HEK293 (cell line): ENCODE measurements around the gene TPO.

Source experiments
- CTCF ChIA-PET: fragments of 350-600 bp; formaldehyde crosslinking; extraction: SDS; loops from one replicate; lab custom pipeline; 2021; ENCODE audit warnings: antibody characterized with exemption; lab: Yijun Ruan, JAX
- POLR2A ChIA-PET: fragments of 300-600 bp; formaldehyde crosslinking; extraction: SDS; loops from one replicate; lab custom pipeline; 2020; ENCODE audit warnings: antibody characterized with exemption, inconsistent platforms; lab: Yijun Ruan, JAX
- H3K27ac ChIP-seq: fragments of 200-500 bp; sonication (Bioruptor generic); 2 replicates; pipeline ENCODE4 v1.5.1; 2014; ENCODE audit warnings: low read depth, low read length, control low read depth, inconsistent platforms; ENCODE audit errors: extremely low read depth
- H3K36me3 ChIP-seq, 2 experiments: fragments of 200-500 bp in 1 of 2; sonication (Bioruptor generic) in 1 of 2; 1 replicate in 1 of 2; 2 replicates in 1 of 2; pipeline ENCODE4 v1.5.1; 2014 to 2017; ENCODE audit warnings: inconsistent platforms in 2 of 2, low read length in 2 of 2; ENCODE audit not compliant: control insufficient read depth in 2 of 2, insufficient read depth in 1 of 2
- H3K4me1 ChIP-seq: fragments of 200-500 bp; sonication (Bioruptor generic); 2 replicates; pipeline ENCODE4 v1.5.1; 2014; ENCODE audit warnings: mild to moderate bottlenecking, low read length, inconsistent platforms; ENCODE audit not compliant: control insufficient read depth, insufficient read depth
- H3K4me3 ChIP-seq: 2 replicates; pipeline ENCODE4 v1.5.1; 2011; ENCODE audit warnings: low read depth, mild to moderate bottlenecking, control low read depth, low read length, moderate library complexity
- H3K9me3 ChIP-seq: fragments of 200-500 bp; sonication (Bioruptor generic); 2 replicates; pipeline ENCODE4 v1.5.1; 2014; ENCODE audit warnings: low read depth, low read length, inconsistent platforms; ENCODE audit not compliant: control insufficient read depth, insufficient read depth
- BCL11A ChIP-seq: fragments of 450-650 bp; formaldehyde crosslinking; IDR thresholded peaks from 2 replicates; pipeline ENCODE4 v1.5.1; 2016; ENCODE audit warnings: low read depth, missing biosample characterization, missing genetic modification characterization
- EGR2 ChIP-seq: fragments of 450-650 bp; formaldehyde crosslinking; IDR thresholded peaks from 2 replicates; pipeline ENCODE4 v1.5.1; 2016; ENCODE audit warnings: low read depth, missing biosample characterization, missing genetic modification characterization
- HIC1 ChIP-seq: fragments of 450-650 bp; formaldehyde crosslinking; IDR thresholded peaks from 2 replicates; pipeline ENCODE4 v1.5.1; 2016; ENCODE audit warnings: missing biosample characterization, missing genetic modification characterization
- KLF16 ChIP-seq: fragments of 450-650 bp; formaldehyde crosslinking; IDR thresholded peaks from 2 replicates; pipeline ENCODE4 v1.5.1; 2017; ENCODE audit warnings: missing biosample characterization, missing genetic modification characterization
- MZF1 ChIP-seq: fragments of 450-650 bp; formaldehyde crosslinking; IDR thresholded peaks from 2 replicates; pipeline ENCODE4 v1.5.1; 2017; ENCODE audit warnings: missing biosample characterization, missing genetic modification characterization, borderline replicate concordance
- PATZ1 ChIP-seq: fragments of 450-650 bp; formaldehyde crosslinking; IDR thresholded peaks from 2 replicates; pipeline ENCODE4 v1.5.1; 2016; ENCODE audit warnings: missing biosample characterization, missing genetic modification characterization
- SP3 ChIP-seq: fragments of 450-650 bp; formaldehyde crosslinking; IDR thresholded peaks from 2 replicates; pipeline ENCODE4 v1.5.1; 2016; ENCODE audit warnings: missing biosample characterization, missing genetic modification characterization
- YY1 ChIP-seq: fragments of 450-650 bp; formaldehyde crosslinking; IDR thresholded peaks from 2 replicates; pipeline ENCODE4 v1.5.1; 2018; ENCODE audit warnings: missing biosample characterization, missing genetic modification characterization
- ZBTB10 ChIP-seq: fragments of 450-650 bp; formaldehyde crosslinking; IDR thresholded peaks from 2 replicates; pipeline ENCODE4 v1.5.1; 2016; ENCODE audit warnings: missing biosample characterization, missing genetic modification characterization
- ZNF140 ChIP-seq: fragments of 450-650 bp; formaldehyde crosslinking; IDR thresholded peaks from 2 replicates; pipeline ENCODE4 v1.5.1; 2016; ENCODE audit warnings: missing biosample characterization, missing genetic modification characterization
- ZNF157 ChIP-seq: fragments of 450-650 bp; formaldehyde crosslinking; IDR thresholded peaks from 2 replicates; pipeline ENCODE4 v1.5.1; 2016; ENCODE audit warnings: missing biosample characterization, missing genetic modification characterization
- ZNF175 ChIP-seq: fragments of 450-650 bp; formaldehyde crosslinking; IDR thresholded peaks from 2 replicates; pipeline ENCODE4 v1.5.1; 2016; ENCODE audit warnings: missing biosample characterization, missing genetic modification characterization
- ZNF184 ChIP-seq: fragments of 450-650 bp; IDR thresholded peaks from 2 replicates; pipeline ENCODE4 v1.5.1; 2018; ENCODE audit warnings: missing biosample characterization, mild to moderate bottlenecking, missing genetic modification characterization
- ZNF221 ChIP-seq: fragments of 450-650 bp; formaldehyde crosslinking; IDR thresholded peaks from 2 replicates; pipeline ENCODE4 v1.5.1; 2017; ENCODE audit warnings: missing biosample characterization, missing genetic modification characterization, borderline replicate concordance
- ZNF324 ChIP-seq: fragments of 450-650 bp; formaldehyde crosslinking; IDR thresholded peaks from 2 replicates; pipeline ENCODE4 v1.5.1; 2016; ENCODE audit warnings: missing biosample characterization, missing genetic modification characterization
- ZNF416 ChIP-seq: fragments of 450-650 bp; formaldehyde crosslinking; IDR thresholded peaks from 2 replicates; pipeline ENCODE4 v1.5.1; 2016; ENCODE audit warnings: missing biosample characterization, missing genetic modification characterization
- ZNF423 ChIP-seq: fragments of 450-650 bp; formaldehyde crosslinking; IDR thresholded peaks from 2 replicates; pipeline ENCODE4 v1.5.1; 2016; ENCODE audit warnings: missing biosample characterization, missing genetic modification characterization
- ZNF449 ChIP-seq: fragments of 450-650 bp; formaldehyde crosslinking; IDR thresholded peaks from 2 replicates; pipeline ENCODE4 v1.5.1; 2017; ENCODE audit warnings: missing biosample characterization, mild to moderate bottlenecking, missing genetic modification characterization, moderate library complexity
- ZNF48 ChIP-seq: fragments of 450-650 bp; formaldehyde crosslinking; IDR thresholded peaks from 2 replicates; pipeline ENCODE4 v1.5.1; 2016; ENCODE audit warnings: missing biosample characterization, missing genetic modification characterization
- ZNF521 ChIP-seq: fragments of 450-650 bp; formaldehyde crosslinking; IDR thresholded peaks from 2 replicates; pipeline ENCODE4 v1.5.1; 2017; ENCODE audit warnings: missing biosample characterization, mild to moderate bottlenecking, missing genetic modification characterization
- ZNF580 ChIP-seq: fragments of 450-650 bp; formaldehyde crosslinking; IDR thresholded peaks from 2 replicates; pipeline ENCODE4 v1.5.1; 2016; ENCODE audit warnings: missing biosample characterization, missing genetic modification characterization
- ZNF596 ChIP-seq: fragments of 450-650 bp; IDR thresholded peaks from 2 replicates; pipeline ENCODE4 v1.5.0; 2018; ENCODE audit warnings: missing biosample characterization, mild to moderate bottlenecking, missing genetic modification characterization, moderate library complexity
- ZNF677 ChIP-seq: fragments of 450-650 bp; IDR thresholded peaks from 2 replicates; pipeline ENCODE4 v1.5.0; 2018; ENCODE audit warnings: missing biosample characterization, mild to moderate bottlenecking, missing genetic modification characterization, moderate library complexity
- ZNF701 ChIP-seq: fragments of 450-650 bp; formaldehyde crosslinking; IDR thresholded peaks from 2 replicates; pipeline ENCODE4 v1.5.1; 2016; ENCODE audit warnings: missing biosample characterization, missing genetic modification characterization
- ZNF747 ChIP-seq: fragments of 450-650 bp; formaldehyde crosslinking; IDR thresholded peaks from 2 replicates; pipeline ENCODE4 v1.5.1; 2016; ENCODE audit warnings: missing biosample characterization, missing genetic modification characterization
- ZNF776 ChIP-seq: fragments of 450-650 bp; formaldehyde crosslinking; IDR thresholded peaks from 2 replicates; pipeline ENCODE4 v1.5.0; 2017; ENCODE audit warnings: missing biosample characterization, missing genetic modification characterization, borderline replicate concordance
- ZNF792 ChIP-seq: fragments of 450-650 bp; formaldehyde crosslinking; IDR thresholded peaks from 2 replicates; pipeline ENCODE4 v1.5.1; 2016; ENCODE audit warnings: missing biosample characterization, missing genetic modification characterization
- ZNF837 ChIP-seq: fragments of 450-650 bp; formaldehyde crosslinking; IDR thresholded peaks from 2 replicates; pipeline ENCODE4 v1.5.1; 2016; ENCODE audit warnings: missing biosample characterization, missing genetic modification characterization
- ZSCAN23 ChIP-seq: fragments of 450-650 bp; formaldehyde crosslinking; IDR thresholded peaks from 2 replicates; pipeline ENCODE4 v1.5.1; 2016; ENCODE audit warnings: missing biosample characterization, missing genetic modification characterization
- ZXDB ChIP-seq: fragments of 450-650 bp; formaldehyde crosslinking; IDR thresholded peaks from 2 replicates; pipeline ENCODE4 v1.5.1; 2016; ENCODE audit warnings: missing biosample characterization, missing genetic modification characterization

TPO gene

GRCh38 chr2:1450915-1451314 lies 37.7 kb downstream of the TPO start:
- Histone ChIP-seq H3K4me3 (no peak overlapping the region), H3K36me3 (no peaks in the 10 kb centered on the region), H3K9me3 (no peaks in the 10 kb centered on the region), H3K4me1 (no peaks in the 10 kb centered on the region), H3K27ac (no peak overlapping the region)
- ChIA-PET POLR2A (no interaction called here), CTCF (no interaction called here)
- TF ChIP-seq SP3 (tag by site-specific recombination) (no peak), ZNF449 (no peak), ZNF677 (tag by site-specific recombination) (no peak), ZNF792 (tag by site-specific recombination) (no peak), ZNF837 (tag by site-specific recombination) (no peak), ZNF521 (tag by site-specific recombination) (no peak), ZNF596 (tag by site-specific recombination) (no peak), ZNF416 (tag by site-specific recombination) (no peak), ZNF776 (tag by site-specific recombination) (no peak), ZNF175 (tag by site-specific recombination) (no peak), ZNF221 (tag by site-specific recombination) (no peak), HIC1 (tag by site-specific recombination) (no peak), ZNF701 (no peak), MZF1 (tag by site-specific recombination) (no peak), ZXDB (tag by site-specific recombination) (no peak)

GRCh38 chr2:1451422-1451821 lies 38.2 kb downstream of the TPO start:
- ChIA-PET POLR2A (no interaction called here), CTCF (no interaction called here)
- no peaks in the 10 kb centered on the region for H3K9me3 ChIP-seq
- H3K36me3 ChIP-seq: no peaks in the 10 kb centered on the region
- H3K27ac ChIP-seq: no peak overlapping the region
- H3K4me3 ChIP-seq: no peak overlapping the region
- H3K4me1 ChIP-seq: no peaks in the 10 kb centered on the region
- TF ChIP-seq ZSCAN23 (tag by site-specific recombination) (no peak), ZBTB10 (tag by site-specific recombination) (no peak), ZNF580 (tag by site-specific recombination) (no peak), ZNF747 (tag by site-specific recombination) (no peak), YY1 (tag by site-specific recombination) (no peak), ZNF184 (tag by site-specific recombination) (no peak), ZNF324 (tag by site-specific recombination) (no peak), BCL11A (tag by site-specific recombination) (no peak), ZNF140 (tag by site-specific recombination) (no peak), ZNF423 (no peak), ZNF48 (no peak), ZNF157 (tag by site-specific recombination) (no peak), PATZ1 (no peak), KLF16 (tag by site-specific recombination) (no peak), EGR2 (tag by site-specific recombination) (no peak), ZNF221 (tag by site-specific recombination) (no peak)
